GM12892 (cell line): ENCODE data around the gene EIF4G2. TPM values are rescaled to one million over a fixed set of nuclear protein-coding genes. Genes with fewer than 3 reads are reported as not detected.

Experiments used
- DNase-seq: peaks from one replicate; pipeline ENCODE4 v3.0.0; 2011; ENCODE audit not compliant: insufficient read length
- FAIRE-seq: peaks from 2 replicates; lab custom pipeline; 2011; peaks lifted over from hg19 to GRCh38; lab: Jason Lieb, UNC
- POLR2A ChIP-seq: IDR thresholded peaks from 2 replicates; pipeline ENCODE4 v1.6.1; 2011; ENCODE audit warnings: low read depth, low read length, control low read depth
- POLR2AphosphoS5 ChIP-seq: IDR thresholded peaks from 2 replicates; pipeline ENCODE4 v1.6.1; 2011; ENCODE audit warnings: low read depth, low read length, control low read depth
- TAF1 ChIP-seq: IDR thresholded peaks from 2 replicates; pipeline ENCODE4 v1.6.1; 2011; ENCODE audit warnings: low read depth, mild to moderate bottlenecking, control low read depth, low read length, borderline replicate concordance
- polyA plus RNA-seq: library from polyadenylated mRNA; unstranded; fragments of >200 nt; gene quantifications from one replicate; pipeline ENCODE4 v1.2.1, GENCODE V29; 2012; ENCODE audit warnings: missing spikeins, inconsistent platforms; ENCODE audit not compliant: missing spikeins

Gene EIF4G2
- polyA plus RNA-seq, result 330 TPM

DNA sequence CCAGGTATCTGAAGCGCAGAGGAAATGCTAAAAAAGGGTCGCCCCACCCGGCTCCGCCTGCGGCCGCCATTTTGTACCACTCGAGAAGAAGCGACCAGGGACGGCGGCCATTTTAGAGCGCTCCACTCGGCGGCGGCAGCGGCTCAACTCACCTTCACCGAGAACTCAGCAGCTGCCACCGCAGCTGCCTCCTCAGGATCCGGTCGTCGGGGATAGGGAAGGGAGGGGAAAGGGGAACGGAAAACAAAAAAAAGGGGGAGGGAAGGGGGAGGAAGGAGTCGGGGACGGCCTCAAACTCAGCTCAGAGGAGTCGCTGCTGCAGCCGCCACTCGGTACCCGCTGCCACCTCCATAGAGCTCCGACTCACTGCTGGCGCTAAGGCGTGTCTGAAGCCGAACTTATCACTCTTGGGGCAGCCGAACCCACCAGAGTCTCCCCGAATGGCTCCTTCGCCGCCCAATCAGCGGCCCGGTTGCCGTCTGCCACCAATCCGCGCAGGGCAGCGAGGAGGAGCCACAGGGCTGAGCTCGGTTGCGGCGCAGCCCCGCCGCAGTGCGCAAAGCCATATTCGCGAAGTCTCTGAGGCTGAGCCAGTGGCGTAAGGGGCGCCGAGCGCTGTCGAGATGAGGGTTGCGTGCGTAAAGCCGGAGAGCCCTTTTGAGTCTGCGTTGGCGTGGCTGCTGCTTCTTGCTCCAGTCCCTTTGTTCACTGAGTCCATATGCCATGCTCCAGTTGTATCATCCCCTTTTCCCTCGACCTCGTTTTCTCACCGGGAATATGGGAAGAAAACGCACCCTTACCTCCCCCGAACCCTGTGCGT, at the start of gene EIF4G2:
TSS of gene EIF4G2 (minus strand) at position 374 of the 820 bp plus-strand sequence.
- FAIRE-seq (peak; percentile 100), DNase-seq (peak; percentile 95)
- TF ChIP-seq POLR2A (peak; percentile 100), POLR2AphosphoS5 (peak; percentile 100), TAF1 (peak; percentile 86)

DNA sequence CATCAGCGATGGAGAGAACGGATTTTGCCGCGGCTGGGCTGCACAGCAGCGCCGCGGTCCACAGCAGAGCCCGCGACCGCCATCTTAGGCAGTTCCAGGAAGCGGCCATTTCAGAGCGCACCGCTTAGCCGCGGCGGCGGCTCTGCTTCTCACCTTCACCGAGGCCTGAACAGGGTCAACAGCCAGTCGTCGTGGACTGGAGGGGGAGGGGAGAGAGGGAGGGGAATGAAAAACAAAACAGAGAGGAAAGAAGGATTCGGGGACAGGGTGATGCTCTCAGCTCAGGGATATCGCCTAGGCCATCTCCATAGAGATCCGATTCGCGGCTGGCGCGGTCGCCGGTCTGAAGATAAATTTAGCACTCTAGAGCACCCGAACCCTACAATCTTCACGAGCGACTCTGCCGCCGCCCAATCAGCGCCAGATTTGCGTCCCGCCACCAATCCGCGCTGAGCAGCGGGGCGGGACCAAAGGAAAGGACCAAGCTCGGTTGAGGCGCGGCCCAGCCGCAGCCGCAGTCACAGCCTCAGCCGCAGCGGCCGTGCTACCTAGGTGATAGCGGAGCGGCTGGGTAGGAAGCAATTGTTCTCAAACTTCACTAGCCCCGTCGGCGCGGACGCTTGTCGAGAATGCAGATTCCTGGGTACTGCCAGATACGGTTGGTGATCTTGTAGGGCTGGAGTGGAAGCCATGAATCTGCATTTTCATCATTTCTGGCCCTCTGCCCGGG, 49.1 kb upstream of the EIF4G2 start, which contains the start of gene ZBED5:
TSS of gene ZBED5 (minus strand) at position 345 of the 730 bp plus-strand sequence. CDS start 3,108 bp downstream, outside the sequence.
- peak; percentile 69 for DNase-seq
- TF ChIP-seq POLR2A, result peak; percentile 83; the same call in 1 of the 2 replicates
- peak; percentile 60 for TF ChIP-seq POLR2AphosphoS5
- peak; percentile 71; the same call in 1 of the 2 replicates for TF ChIP-seq TAF1
- peak; percentile 99 for FAIRE-seq

DNA sequence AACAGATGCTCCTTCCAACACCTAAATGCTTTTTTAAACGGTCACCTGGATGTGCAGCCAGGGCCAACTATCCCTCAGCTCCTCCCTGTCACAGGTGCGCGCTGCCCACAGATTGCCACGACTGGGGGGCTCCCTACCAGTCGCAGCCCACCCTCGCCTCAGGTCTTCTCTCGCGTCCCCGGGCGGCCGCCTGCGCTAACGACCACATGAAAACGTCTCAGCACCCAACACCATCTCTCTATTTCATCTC, 48.7 kb upstream of the EIF4G2 start:
- FAIRE-seq (peak; percentile 83), DNase-seq (no peak)
- no peak for TF ChIP-seq POLR2A
- TF ChIP-seq POLR2AphosphoS5, result no peak
- TF ChIP-seq TAF1, result no peak

DNA sequence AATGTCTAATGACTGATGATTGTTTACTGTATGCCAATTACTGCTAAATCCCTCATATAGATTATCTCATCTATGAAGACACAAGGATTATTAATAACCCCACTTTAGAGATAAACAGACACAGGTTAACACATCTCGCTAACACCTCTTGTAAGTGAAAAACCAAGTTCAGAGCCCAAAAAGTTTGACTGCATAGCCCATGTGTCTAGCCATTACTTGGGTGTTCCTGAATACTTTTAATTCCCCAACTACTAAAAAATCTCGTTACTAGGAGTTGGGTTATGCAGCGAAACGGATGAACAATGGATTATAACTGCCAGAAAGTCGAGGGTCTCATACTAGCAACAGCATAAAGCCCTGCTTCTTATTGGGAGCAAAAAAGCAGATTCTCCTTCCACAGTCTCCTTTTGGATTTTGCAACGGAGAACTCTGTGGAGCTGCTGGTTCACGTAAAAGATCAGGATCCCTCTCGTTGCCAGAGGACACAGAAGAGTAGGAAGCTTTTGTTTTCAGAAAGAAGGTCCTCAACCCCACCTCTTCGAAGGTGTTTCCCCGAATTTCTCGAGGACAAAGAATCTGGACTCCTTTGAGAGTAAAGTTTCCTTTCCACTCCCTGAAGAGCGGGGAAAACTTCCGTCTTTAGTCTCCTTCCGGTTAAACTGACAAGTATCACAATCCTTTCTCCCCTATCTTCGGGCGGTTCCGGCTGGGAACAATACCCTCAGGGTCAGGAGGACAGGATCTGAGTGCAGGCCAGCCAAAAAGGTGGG, 48.1 kb upstream of the EIF4G2 start:
- TF ChIP-seq POLR2A, result no peak
- TF ChIP-seq POLR2AphosphoS5, result no peak
- TF ChIP-seq TAF1, result no peak
- FAIRE-seq (no peak), DNase-seq (no peak)

DNA sequence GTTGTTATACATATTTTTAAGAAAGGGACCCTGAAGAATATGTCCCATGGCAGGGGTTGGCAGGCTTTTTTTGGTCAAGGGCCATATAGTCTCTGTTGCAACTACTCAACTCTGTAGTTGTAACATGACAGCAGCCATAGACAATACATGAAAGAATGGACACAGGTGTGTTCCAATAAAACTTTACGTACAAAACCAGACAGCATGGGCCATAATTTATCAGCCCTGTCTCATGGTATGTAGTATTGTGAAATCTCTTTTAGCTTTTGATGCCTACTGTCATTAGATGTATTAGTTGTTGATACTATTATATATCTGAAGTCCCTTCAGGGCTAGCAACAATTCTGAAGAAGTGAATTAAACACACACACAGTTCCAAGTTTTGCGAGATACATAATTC, 46.6 kb upstream of the EIF4G2 start:
- DNase-seq (no peak), FAIRE-seq (no peak)
- TF ChIP-seq POLR2A, result no peak
- TF ChIP-seq TAF1, result no peak
- TF ChIP-seq POLR2AphosphoS5, result no peak

DNA sequence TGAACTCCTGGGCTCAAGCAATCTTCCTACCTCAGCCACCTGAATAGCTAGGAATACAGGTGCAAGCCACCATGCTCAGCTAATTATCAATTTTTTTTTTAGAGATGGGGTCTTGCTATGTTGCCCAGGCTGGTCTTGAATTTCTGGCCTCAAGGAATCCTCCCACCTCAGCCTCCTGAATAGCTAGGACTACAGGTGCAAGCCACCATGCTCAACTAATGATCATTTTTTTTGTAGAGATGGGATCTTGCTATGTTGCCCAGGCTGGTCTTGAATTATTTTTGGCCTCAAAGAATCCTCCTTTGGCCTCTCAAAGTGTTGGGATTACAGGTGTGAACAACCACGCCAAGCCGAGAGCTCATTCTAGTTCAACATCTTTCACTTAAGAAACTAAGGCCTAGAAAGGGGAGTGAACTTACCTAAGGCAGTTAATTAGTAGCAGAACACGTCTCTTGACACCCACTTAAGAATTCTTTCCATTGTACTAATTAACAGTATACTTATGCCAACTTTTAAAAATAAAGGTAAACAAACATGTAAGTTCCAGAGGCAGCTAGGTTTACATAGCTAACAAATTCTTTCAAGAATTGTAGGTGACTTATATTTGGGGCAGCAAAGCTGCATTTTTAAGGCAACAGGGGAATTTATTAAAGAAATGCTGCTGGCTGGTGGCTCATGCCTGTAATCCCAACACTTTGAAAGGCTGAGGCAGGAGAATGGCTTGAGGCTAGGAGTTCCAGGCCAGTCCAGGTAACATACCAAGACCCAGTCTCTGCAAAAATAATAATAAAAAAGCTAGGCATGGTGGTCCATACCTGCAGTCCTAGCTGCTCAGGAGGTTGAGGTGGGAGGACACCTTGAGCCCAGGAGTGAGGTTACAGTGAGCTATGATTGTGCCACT, 39.5 kb upstream of the EIF4G2 start:
- TF ChIP-seq POLR2A (no peak), TAF1 (no peak), POLR2AphosphoS5 (no peak)
- FAIRE-seq (no peak), DNase-seq (no peak)

DNA sequence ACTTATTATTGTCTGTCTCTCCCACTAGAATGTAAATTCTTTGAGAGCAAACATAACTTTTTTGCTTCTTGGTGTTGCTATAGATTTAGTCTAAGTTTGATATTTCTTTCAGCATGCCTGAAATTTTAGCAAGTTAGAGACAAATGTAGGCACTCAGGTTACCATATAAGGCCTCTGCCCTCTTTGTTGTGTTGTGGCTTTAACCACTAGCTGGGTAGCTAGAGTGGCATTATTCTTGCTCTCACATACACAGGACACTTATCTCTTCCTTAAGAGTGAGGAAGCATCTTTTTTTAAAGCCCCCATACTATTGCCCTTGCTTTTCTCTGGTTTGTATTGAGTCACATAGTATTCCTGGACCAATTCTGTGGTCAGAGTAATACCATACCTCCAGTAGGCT, 37.9 kb upstream of the EIF4G2 start:
- FAIRE-seq, result no peak
- no peak for TF ChIP-seq POLR2AphosphoS5
- TF ChIP-seq POLR2A, result no peak
- TF ChIP-seq TAF1, result no peak
- no peak for DNase-seq

DNA sequence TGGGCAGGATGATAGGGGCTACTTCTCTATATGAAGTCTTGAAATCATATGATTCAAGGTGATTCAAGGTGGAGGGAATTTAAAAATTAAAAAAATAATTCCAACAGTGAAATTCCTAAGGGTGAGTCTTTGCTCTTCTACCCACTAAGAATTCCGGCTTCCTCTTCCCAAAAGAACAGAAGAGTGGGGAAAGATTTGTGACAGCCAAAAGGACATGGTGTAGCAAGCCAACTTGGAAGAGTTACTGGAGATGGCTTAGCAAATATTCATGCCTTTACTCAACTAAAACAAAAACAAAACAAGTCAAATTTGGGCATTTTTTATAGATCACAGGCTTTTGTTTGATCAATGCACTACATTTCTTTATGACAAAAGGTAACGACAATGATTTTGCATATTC, 36.9 kb upstream of the EIF4G2 start:
- DNase-seq (no peak), FAIRE-seq (no peak)
- TF ChIP-seq TAF1 (no peak), POLR2AphosphoS5 (no peak), POLR2A (no peak)

DNA sequence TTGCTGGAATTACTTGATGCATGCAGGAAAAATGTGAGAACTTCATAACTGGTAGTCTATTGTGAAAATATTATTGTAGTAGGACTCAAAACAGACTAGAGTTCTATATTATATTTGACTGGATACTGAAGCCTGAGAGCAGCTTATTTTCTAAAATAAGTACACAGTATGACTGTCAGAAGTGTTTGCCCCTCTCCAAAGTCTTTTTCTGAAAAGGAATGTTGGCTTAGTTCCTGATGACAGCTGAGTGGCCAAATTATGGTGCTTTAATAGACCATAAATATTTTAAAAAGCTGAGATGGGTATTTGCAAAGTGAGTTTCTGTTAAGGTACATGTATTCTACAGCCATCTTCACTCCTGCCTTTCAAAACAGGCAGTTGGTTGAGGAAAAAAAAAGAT, 36.1 kb upstream of the EIF4G2 start:
- DNase-seq (no peak), FAIRE-seq (no peak)
- TF ChIP-seq POLR2A, result no peak
- no peak for TF ChIP-seq POLR2AphosphoS5
- TF ChIP-seq TAF1, result no peak

DNA sequence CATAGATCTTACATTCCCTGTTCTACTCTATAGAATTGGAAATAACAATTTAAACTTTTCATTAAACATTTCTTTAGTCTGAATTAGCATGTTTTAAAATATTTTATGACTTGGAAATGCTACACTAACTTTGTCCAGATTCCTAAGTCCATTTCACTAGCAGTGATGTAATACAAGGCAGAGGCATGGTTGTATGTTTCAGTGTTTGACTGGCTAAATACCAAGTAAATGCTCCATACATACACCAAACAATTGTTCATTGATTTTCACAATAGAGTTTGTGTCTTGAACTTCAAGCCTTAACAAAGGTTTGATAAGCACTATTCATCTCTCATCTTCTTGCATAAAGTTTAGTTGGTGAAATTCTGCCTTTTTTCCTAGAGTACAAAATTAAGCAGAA, 35.6 kb upstream of the EIF4G2 start:
- no peak for DNase-seq
- TF ChIP-seq POLR2A, result no peak
- TF ChIP-seq TAF1, result no peak
- TF ChIP-seq POLR2AphosphoS5, result no peak
- FAIRE-seq, result no peak
